ENCODE results near the gene CALCOCO2.
"Not testable (repeated sequence)": the region's sequence is repeated elsewhere in the genome, so short reads cannot be mapped to it uniquely, and the experiment has no call there.

The CALCOCO2 gene

DNA sequence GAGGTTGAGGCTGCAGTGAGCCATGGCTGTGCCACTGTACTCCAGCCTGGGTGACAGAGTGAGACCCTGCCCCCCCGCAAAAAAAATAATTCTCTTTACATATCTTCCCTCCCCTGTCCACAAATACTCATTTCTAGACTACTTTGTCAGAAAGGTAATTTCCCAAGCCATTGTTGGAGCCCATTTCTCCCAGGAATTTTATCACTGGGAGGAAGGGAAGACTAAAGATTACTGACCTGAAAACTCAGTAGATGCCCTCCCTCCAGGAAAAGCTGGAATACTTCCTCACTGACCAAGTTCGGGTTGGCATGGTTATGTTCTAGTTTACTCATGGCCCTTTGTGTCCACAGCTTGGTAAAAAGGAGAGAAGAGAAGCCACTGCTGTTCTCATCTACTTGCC, 4.1 kb downstream of the CALCOCO2 start:
- TF ChIP-seq, protein P1, sequence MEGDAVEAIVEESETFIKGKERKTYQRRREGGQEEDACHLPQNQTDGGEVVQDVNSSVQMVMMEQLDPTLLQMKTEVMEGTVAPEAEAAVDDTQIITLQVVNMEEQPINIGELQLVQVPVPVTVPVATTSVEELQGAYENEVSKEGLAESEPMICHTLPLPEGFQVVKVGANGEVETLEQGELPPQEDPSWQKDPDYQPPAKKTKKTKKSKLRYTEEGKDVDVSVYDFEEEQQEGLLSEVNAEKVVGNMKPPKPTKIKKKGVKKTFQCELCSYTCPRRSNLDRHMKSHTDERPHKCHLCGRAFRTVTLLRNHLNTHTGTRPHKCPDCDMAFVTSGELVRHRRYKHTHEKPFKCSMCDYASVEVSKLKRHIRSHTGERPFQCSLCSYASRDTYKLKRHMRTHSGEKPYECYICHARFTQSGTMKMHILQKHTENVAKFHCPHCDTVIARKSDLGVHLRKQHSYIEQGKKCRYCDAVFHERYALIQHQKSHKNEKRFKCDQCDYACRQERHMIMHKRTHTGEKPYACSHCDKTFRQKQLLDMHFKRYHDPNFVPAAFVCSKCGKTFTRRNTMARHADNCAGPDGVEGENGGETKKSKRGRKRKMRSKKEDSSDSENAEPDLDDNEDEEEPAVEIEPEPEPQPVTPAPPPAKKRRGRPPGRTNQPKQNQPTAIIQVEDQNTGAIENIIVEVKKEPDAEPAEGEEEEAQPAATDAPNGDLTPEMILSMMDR (IDR thresholded peaks at IDR 0.05; ENCODE audit: borderline replicate concordance, insufficient read depth, low read depth, low read length), result no peak
- no peak overlapping the region for H3K4me3 ChIP-seq (ENCODE audit: low read depth, low read length)

DNA sequence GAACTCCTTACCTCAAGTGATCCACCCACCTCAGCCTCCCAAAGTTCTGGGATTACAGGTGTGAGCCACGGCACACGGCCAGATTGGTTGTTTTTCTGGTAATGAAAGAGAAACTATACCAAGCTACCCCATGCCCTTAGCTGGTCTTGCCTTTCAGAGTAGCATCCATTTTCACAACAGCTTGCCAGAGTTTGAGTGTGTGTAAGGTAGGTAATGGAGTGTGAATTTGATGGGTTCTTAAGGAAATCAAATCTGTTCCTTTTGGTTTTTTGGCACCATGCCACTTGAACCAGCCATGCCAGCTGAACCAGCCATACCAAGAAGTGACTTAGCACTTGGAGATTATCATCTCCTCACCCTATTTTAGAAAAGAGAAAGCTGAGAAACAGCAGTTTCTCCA, 5.1 kb downstream of the CALCOCO2 start:
- no peak overlapping the region for H3K4me3 ChIP-seq (ENCODE audit: low read depth, low read length)
- TF ChIP-seq, protein P1 (IDR thresholded peaks at IDR 0.05; ENCODE audit: borderline replicate concordance, insufficient read depth, low read depth, low read length), result no peak

DNA sequence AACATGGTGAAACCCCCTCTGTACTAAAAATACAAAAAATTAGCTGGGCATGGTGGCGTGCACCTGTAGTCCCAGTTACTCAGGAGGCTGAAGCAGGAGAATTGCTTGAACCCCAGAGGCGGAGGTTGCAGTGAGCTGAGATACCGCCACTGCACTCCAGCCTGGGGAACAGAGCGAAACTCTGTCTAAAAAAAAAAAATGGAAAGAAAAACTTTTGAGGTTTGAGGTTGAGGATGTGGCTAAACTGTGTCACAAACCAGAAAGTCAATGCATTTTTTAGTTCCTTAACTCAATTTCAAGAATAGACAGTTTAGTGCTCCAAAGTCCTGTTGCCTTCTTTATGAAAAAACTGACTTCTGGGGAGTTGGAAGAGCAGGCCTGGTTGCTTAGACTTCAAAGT, 6.6 kb downstream of the CALCOCO2 start:
- H3K4me3 ChIP-seq (ENCODE audit: low read depth, low read length), result not testable (repeated sequence)

DNA sequence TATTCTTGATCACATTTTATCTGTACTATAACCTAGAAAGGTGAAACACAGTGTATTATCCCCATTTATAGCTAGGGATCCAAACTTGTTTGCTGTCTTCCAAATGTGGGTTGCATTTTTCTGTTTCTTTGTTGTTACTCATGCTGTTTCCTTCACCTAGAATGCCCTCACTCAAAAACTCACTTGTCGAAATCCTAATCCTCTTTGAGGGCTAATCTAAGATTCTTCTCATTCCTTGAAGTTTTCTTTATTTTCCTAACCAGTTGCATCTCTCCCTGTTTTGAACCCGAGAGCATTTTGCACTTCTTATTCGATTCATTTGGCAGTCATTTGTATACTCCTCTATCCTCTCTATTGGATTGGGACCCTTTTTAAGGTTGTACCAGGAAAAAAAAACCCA, 9.6 kb downstream of the CALCOCO2 start:
- no peak overlapping the region for H3K4me3 ChIP-seq (ENCODE audit: low read depth, low read length)
- TF ChIP-seq, protein P1 (IDR thresholded peaks at IDR 0.05; ENCODE audit: borderline replicate concordance, insufficient read depth, low read depth, low read length), result no peak

DNA sequence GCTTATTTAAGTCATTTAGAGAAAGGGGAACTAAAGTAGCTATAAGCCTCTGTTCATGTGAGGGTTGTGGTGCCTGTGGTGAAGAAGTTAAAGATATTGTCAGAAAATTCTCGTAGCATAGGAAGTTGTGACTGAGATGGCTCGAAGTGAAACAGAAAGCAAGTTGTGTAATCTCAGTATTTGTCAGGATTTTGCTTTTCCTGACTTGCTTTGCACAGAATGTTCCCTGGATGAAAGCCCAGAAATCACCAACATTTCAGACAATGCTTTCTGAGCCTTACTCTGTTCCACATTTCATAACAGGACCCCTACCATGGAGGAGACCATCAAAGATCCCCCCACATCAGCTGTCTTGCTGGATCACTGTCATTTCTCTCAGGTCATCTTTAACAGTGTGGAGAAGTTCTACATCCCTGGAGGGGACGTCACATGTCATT, 10.6 kb downstream of the CALCOCO2 start:
- no peak overlapping the region for H3K4me3 ChIP-seq (ENCODE audit: low read depth, low read length)
- TF ChIP-seq, protein P1 (IDR thresholded peaks at IDR 0.05; ENCODE audit: borderline replicate concordance, insufficient read depth, low read depth, low read length), result no peak

DNA sequence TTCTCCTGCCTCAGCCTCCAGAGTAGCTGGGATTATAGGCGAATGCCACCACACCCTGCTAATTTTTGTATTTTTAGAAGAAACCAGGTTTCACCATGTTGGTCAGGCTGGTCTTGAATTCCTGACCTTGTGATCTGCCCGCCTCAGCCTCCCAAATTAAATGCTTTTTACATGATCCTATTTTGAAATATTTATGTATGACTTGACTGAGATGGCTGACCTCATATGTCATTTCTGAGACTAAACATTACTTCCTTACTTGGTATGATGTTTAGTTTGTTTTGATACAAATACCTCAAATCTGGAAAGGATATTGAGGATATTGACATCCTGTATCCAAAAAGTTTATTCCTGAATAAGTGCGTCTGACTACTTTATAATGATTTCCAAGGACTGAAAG, 11.9 kb downstream of the CALCOCO2 start:
- TF ChIP-seq, protein P1 (IDR thresholded peaks at IDR 0.05; ENCODE audit: borderline replicate concordance, insufficient read depth, low read depth, low read length), result no peak
- H3K4me3 ChIP-seq (ENCODE audit: low read depth, low read length), result no peak overlapping the region

DNA sequence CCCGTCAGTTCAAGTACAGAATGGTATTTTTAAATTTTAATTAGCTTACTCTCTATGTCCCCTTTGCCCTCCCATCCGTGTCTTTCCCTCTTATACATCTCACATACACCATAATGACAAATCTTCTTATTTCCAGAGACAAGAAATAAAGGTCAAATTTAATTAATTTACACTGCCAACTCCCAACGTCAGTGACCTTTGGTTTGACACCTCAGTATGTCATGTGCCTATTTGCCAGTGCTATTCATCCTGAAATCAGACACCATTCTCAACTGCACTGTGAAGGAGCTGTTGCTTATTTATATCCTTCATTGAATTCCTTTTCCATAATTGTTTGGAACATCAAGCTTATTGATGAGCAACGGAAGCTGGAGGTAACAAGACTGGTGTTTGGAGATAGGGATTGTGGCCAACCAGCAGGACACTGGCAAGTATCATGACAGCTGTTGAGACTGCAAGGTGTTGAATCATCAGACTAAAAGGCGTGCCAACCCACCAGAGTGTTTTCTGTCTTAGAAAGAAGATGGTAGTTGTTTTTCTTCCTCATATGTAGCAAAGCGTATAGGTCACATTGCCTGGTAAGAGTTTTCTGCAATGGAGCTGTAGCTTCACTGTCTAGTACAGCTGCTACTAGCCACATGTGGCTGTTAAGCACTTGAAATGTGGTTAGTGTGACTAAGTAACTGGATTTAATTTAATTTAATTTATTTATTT, 12.5 kb downstream of the CALCOCO2 start:
- no peak overlapping the region for H3K4me3 ChIP-seq (ENCODE audit: low read depth, low read length)
- TF ChIP-seq, protein P1 (IDR thresholded peaks at IDR 0.05; ENCODE audit: borderline replicate concordance, insufficient read depth, low read depth, low read length), result no peak
